HG02759 (cell line): Measurements from ENCODE around the gene GALNT6.

ENCODE experiments used
- ATAC-seq: cut with Tn5 transposase; IDR thresholded peaks from one replicate; pipeline ENCODE4 v1.9.1; 2021; ENCODE audit warnings: mild to moderate bottlenecking, moderate library complexity; ENCODE audit not compliant: unreplicated experiment

GALNT6 gene

DNA sequence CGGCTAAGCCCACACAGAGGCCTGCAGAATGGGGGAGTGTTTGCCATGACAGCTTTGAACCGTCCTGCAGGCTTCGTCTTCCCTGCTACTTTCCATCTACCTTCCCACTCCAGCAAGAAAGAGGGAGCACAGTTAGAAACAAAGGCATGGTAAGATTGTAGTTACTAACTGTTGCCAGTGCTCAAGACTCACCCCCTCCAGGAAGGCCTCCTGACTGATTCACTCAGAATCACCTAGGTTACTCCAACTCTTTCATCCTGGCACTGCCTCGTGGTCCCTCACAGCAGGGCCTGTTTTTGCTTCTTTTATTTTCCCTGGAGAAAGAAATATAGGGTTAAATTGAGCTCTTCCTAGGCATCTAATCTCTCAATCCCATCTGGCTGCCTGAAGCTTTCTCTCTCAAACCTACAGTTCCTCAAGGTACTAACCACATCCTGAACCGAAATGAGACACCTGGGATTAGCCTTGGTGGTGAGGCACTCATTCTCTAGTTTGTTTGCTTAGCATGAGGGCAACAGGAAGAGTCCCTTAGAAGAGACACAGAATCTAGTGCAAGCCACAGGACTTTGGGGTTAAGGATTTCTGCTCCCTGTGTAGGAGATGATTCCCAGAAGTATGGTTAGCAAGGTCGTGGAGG, 7.8 kb downstream of the GALNT6 start:
- ATAC-seq = no peak

DNA sequence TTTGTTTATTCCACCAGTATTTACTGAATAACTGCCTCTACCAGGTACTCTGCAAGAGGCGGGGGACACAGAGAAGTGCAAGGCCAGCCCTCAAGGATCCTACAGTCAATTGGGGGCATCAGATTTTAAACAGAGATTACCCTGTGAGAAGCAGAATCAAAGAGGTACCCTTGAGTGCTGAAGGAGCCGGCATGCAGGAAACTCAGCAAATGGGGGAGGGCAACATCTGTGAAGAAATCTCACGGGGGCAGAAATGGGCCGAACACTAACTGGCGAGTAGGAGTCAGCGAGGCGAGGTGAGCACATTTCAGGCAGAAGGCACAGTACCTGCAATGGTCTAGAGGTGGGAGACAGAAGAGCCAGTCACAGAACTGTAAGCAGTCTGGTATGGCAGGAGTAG, 9.0 kb downstream of the GALNT6 start:
- no peak for ATAC-seq

DNA sequence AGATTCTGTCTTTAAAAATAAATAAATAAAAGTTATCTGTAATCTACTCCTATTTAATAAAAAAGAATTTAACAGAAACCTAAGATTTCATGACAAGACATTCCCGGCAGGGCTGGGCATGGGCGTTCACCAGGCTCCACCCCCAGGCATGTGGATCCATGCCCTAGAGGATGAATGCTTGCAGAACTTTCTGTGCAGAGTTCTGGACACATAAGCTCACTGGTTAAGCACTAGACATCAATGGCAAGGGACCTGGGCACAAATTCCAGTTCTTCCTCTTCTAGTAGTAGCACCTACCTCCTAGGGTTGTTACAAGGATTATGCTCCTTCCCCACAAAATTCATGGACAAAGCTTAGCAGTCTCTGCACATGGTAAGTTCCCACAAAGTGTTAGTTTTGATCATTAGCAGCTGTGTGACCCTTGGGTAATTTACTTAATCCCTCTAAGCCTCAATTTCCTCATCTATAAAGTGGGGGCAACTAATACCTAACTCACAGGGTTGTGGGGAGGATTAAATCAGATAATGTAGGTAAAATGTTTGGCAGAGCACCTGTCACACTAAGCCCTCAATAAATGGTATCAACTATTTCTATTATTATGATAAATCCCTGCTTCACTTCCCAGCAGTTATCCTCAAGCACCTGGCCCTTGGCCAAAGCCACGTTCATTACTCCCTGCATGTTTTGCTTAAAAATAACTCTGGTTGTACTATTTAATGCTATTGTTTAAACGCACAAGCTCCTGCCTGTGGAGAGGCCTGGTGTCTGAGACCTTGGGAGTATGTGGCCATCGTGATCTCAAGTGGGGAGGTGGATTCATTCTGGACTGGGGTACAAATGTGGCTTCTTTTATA, 9.8 kb downstream of the GALNT6 start:
- ATAC-seq = no peak

DNA sequence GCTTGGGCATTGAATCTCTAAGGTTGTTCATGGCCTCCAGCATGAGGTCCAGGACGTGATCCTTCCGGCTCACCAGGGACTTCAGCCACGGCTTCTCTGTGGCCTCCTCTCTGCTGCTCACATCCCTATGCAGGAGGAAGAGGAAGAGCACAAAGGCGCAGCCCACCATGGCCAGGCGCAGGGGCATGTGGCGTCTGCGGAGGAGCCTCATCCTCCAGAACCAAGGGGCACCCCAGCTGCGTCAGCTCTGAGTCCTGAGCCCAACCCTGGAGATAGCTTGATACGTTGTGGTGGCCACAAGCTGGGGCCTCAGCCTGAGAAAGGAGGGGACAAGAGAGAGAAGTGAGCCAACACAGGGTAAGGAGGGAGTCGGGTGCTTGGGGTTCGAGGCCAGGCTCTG, 11.6 kb downstream of the GALNT6 start:
- ATAC-seq = no peak

DNA sequence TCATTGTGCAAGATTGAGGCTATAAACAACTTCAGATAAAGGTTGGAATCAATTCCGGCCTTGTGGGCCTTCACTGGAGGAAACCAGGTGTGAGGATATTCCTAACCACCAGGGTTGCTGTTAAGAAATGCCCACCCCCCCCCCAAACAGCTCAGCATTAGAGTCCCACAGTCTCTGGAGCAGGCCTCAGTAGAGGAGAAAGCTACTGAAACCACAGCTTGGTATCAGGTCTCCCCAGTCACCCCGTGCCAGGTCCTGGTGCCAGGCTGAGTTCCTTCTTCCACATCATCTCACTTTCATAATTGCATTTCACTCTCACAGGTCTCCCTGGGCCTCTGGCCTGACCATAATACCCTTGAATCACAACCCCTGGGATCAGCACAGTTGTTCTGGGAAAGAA, 12.5 kb downstream of the GALNT6 start:
- no peak for ATAC-seq

DNA sequence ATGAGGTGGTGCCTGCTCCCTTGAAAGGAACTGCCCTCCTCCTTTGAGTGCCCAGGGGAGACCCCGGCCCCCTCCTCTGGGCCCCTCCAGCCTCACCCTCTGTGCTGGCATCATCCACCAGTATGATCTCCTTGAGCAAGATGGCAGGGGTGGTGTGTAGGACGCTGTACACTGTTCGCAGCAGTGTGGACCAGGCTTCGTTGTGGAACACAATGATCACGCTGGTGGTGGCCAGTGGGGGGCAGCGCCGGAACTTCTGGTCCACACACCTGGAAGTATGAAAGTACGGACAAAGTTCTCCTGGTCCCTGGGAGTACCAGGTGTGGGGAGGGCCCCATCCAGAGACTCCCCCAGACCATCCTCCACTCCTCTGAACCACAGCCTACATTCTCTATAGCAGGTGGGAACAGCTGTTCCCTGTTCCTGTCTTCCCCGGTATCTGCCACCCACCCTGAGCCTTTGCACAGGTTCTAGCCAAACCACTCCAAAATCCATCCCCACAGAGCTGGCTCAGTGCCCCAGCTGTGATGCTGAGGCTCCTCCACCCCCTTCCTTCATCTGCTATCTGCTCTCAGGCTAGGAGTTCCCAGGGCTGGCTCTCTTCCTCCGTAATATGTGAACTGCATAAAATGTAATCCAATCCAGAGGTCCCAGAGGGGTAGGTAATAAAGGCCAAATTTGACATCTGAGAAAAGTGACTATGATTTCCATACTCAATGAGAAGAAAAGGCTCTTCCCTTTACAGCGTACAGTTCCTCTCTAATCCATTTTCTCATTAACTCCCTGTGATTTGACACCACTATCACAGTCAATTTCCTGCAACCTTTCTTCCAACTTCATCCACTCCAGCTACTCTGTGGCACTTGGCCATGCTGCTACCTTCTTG, 13.9 kb downstream of the GALNT6 start:
- no peak for ATAC-seq

DNA sequence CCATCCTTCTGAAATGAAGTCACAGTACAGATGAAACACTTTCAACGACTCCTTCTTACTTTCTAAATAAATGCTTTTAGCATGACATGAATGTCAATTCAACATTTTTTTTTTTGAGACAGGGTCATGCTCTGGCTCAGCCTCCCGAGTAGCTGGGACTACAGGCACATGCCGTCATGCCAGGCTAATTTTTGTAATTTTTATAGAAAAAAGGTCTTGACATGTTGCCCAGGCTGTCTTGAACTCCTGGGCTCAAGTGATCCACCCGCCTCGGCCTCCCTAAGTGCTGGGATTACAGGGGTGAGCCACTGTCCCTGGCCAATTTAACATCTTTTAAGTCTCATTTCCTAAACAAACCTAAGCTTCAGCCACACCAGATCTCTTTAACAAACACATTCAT, 16.4 kb downstream of the GALNT6 start:
- ATAC-seq = no peak

DNA sequence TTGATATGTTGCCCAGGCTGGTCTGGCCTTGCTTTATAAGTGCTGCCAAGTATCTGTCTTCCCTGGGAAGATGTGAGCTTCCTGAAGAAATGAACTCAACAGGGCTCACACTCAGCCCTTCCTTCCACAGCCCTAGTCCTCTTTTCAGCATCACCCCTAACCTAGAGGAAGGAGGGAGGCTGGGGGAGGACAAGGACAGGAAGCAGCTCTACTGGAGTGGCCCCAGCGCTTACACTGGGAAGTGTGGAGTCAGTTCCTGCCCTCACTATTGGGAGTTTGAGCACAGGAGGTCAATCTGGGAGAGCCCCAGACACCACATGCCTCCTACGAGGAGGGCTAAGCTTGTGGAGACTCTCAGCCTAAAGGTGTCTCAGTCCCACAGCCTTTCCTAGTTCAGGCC, 16.8 kb downstream of the GALNT6 start:
- ATAC-seq = no peak

DNA sequence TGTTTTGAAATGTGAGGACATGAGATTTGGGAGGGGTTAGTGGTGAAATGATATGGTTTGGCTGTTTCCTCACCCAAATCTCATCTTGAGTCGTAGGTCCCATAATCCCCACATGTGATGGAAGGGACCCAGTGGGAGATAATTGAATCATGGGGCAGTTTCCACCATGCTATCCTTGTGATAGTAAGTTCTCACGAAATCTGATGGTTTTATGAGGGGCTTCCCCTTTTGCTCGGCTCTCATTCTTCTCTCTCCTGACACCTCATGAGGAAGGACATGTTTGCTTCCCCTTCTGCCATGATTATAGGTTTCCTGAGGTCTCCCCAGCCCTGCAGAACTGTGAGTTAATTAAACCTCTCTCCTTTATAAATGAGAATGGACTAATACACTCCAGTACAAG, 18.0 kb downstream of the GALNT6 start:
- no peak for ATAC-seq

DNA sequence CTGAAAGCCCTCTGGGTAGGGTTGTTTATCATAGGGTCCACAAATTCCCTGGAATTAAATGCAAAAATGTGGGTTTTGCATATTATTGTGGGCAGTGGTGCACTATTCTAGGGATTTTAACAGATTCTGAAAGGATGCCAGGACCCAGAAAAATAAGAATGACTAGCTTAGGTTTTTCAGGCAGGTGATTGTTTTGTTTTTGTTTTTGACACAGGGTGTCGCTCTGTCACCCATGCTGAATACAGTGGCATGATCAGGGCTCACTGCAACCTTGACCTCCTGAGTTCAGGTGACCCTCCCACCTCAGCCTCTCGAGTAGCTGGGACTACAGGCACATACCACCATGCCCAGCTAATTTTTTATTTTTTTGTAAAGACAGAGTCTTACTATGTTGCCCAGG, 19.2 kb downstream of the GALNT6 start:
- no peak for ATAC-seq

DNA sequence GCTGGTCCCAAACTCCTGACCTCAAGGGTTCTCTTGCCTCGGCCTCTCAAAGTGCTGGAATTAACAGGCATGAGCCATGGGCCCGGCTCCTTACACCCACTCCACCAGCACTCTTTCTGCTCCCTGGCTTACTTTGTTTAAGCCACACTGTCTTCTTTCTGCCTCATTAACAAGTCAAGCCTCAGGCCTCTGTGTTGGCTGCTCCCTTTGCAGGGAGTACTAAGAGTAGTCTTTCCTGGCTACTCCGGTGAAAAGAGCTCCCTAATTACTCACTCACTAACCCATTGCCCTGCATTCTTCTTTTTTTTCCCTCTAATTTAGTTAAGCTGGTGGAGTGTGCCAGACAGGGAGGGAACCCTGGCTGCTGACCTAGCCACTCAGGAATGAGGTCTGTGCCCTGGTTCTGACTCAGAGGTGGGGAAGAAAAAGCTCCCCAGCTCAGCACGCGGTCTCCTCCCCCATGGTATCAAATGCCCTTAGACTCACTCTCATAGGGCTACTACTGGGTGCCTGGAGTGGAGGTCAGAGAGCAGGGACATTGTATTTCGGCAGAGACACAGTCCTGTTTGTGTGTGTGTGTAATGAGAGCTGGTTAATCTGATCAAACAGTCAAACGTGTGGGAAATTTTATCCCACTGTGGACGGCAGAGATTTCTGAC, 19.8 kb downstream of the GALNT6 start:
- no peak for ATAC-seq

DNA sequence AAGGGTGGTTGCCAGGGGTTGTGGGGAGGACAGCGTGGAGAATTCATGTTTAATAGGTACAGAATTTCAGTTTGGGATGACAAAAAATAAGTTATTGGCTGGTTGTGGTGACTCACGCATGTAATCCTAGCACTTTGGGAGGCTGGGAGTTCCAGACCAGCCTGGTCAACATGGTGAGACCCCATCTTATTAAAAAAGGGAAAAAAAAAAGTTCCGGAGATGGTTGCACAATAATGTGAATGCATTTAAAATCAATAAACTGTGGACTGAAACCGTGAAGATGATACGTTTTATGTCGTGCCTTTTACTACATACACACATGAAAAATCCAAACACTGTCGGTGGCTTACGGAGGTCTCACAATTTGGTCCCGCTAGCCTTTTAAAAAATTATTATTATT, 20.5 kb downstream of the GALNT6 start:
- ATAC-seq = no peak

DNA sequence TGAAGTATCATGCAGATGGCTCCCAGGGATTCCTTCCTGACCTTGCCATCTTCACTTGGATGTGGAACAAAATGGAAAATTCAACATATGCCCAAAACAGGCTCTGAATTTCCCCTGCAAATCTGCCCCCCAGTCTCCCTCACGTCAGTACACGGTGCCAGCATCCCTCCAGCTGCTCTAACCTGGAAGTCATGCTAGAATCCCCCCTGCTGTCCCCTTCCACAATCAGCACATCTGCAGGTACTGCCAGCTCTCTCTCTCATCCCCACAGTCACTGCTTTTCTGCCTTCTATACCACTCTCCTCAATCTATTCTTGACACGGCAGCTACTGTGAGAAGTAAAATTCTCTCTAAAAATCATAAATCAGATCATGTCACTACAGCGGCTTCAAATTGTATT, 21.6 kb downstream of the GALNT6 start:
- no peak for ATAC-seq

DNA sequence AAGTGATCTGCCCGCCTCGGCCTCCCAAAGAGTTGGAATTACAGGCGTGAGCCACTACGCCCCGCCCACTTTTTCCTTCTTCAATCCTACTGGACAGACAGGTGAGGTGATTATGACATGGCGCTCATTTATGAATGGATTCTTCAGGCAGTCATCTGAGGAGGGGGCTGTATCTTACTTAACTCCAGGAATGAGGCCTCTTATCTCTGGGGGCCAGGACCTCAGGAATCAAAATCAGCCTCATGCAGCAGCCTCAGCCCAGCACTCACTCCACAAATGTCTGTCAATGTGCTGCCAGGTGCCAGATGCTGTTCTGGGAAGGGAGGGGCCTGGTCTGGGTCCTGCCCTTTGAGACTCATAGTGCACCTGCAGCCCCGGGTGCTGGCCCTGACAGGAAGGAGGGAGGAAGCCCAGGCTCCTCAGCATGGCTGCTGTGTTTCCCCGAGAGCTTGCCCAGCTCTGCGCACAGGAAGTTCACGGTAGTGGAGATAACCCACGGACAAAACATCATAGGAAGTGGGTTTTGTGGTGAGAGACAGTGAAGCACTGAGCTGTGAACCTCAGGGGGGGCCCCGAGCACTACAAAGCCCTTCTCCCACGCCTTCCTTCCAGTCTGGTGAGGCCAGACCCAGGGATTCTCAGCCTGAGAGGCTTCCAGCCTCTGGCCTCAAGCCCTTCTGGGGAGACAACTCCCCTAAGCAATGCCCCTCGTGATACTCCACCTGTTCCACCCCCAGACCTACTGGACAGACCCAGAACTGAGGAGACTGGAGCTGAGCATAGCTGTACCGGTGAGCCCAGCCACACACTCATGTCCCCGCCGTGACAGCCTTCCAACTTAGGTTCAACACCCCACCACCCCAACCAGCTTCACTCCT, 22.3 kb downstream of the GALNT6 start:
- ATAC-seq = peak; percentile 99

DNA sequence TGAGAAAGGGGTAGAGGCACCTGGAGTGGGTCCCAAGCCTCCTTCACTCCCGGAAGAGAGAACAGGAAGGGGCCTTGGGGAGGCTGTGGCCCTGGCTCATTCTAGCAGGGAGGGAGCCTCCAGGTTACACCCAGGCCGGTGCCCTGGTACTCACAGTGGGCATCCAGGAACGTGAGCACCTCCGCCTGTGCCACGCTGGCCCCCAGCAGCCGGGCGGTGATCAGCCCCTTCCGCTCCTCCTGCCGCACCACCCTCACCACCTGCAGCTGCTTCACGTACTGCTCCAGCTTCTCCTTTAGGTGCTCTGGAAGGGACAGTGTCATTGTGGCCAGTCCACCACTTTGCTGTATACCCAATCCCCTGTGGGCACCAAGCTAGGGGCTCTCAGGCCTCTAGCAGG, 25.9 kb downstream of the GALNT6 start:
- no peak for ATAC-seq

DNA sequence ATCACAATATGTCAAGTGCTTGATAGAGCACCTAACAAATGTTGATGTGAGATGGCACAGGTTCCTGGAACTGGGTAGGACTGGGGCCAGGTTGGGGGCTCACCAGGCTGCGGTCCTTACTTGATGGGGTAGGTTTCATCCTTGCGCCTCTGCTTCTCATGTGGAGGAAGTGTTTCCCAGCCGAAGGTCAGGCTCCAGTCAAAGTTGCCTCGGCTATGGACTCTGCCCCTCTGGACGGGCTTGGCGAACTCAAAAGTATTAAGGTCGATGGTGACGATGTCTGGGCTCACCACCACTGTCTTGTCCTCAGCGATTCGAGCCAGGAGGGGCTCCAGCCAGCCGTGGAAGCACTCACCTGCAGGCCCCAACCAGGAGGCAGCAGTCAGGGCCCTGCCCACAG, 27.2 kb downstream of the GALNT6 start:
- ATAC-seq = no peak

DNA sequence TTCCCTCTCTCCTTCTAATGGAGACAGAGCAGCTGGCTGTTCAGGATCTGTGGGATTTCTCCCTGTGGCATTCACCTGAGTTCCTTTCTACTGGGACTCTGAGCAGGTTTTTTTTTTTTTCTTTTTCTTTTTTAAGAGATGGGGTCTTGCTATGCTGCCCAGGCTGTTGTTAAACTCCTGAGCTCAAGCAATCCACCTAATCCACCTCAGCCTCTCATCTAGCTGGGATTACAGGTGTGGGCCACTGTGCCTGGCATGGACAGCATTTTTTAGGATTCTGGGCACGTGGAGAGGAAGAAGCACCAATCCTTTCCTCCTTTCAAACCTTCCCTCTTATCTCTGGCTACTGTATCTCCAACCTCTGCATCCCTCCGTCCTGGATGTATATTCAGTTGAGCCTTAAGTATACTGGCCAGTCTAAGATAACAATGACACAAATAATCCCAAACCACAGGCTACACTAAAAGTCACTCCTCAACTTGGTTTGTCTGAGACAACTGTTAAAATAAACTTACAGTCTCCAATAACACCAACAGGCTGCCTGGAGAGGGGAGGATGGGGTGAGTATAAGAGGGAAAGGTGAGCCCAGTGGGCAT, 28.4 kb downstream of the GALNT6 start:
- no peak for ATAC-seq

DNA sequence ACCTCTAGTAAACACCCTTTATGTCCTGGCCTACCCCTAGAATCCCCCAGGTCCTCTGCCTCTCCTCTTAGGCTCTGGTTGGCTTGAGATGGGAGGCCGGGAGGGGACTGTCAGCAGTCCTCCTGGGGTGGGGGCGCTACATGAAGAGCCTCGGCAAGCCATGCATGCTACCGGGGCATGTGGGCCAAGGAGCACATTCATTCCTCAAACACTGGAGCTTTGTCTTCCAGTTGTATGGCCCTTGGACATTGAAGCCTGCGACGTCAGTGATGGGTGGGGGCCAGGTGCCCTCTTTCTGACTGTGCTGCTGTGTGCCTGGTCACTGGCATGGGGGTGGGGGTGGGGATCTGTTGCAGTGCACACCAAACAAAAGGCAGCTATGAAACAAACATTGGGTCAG, 28.9 kb downstream of the GALNT6 start:
- no peak for ATAC-seq

DNA sequence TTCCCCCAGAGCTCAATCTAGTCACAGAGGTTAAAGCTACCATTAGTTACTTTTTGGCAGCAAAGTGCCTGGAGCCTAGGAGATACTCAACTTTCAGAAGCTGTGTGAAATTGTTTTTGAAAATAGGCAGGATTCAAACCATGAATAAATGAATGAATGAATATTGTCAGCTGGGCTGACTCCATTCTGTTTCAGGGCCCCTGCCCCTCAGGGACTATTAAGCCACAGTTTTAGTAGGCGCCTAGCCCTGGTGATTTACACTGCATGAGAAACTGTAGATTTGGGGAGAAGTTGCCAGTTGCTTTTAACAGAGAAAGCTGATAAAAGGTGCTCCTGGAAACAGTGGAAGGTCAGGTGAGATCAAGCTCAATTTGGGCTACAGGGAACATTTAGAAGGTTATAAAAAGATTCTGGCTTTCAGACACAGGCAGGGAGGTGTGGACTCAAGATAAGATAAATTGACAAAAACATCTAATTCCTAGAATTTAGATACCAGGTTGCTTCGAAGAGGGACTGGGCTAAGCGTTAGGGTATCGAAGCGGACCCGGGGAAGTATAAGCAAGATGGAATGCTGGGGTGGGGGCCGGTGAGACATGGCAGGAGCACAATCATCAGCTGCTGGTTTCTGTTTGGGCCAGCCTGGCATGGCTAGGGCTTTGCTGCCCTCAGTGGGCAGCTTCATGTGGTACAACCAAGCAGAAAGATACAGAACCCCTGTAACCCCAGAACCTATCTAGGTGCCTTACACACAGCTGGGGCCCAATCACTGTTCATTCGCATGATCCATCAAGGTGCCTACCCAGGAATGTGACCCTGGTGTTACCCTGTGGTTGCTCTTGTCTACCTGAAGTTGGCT, 29.8 kb downstream of the GALNT6 start:
- ATAC-seq = no peak
